Lower lobe of right lung (tissue), 2 donors: ENCODE data around the gene FAM149A. TPM values are rescaled to one million over a fixed set of nuclear protein-coding genes. Genes with fewer than 3 reads are reported as not detected.

Source experiments
- ATAC-seq, 2 donors: fragments of 200-7000 bp; cut with Tn5 transposase; one replicate each; pipeline ENCODE4 v1.9.1; 2020 to 2022; ENCODE audit warnings: mild to moderate bottlenecking in 2 of 2, moderate library complexity in 2 of 2
- DNase-seq: peaks from one replicate; pipeline ENCODE4 v3.0.0-alpha.2; 2020
- H3K27ac ChIP-seq: fragments of 200-600 bp; one replicate; pipeline ENCODE4 v1.8.0; 2022
- H3K27me3 ChIP-seq: fragments of 200-600 bp; one replicate; pipeline ENCODE4 v1.8.0; 2022; ENCODE audit warnings: low read depth
- H3K36me3 ChIP-seq: fragments of 200-600 bp; one replicate; pipeline ENCODE4 v1.8.0; 2022; ENCODE audit warnings: mild to moderate bottlenecking
- H3K4me1 ChIP-seq: fragments of 200-600 bp; one replicate; pipeline ENCODE4 v1.8.0; 2022
- H3K4me3 ChIP-seq: fragments of 200-600 bp; one replicate; pipeline ENCODE4 v1.8.0; 2022; ENCODE audit warnings: mild to moderate bottlenecking
- H3K9me3 ChIP-seq: fragments of 200-600 bp; one replicate; pipeline ENCODE4 v1.8.0; 2022
- CTCF ChIP-seq: fragments of 200-600 bp; IDR thresholded peaks from one replicate; pipeline ENCODE4 v1.8.0; 2022; ENCODE audit warnings: antibody characterized with exemption, mild to moderate bottlenecking
- intact Hi-C: fragments of 100-400 bp; cut with DNase I; formaldehyde crosslinking; loops from one replicate; pipeline ENCODE4 v1.11.0; 2022
- long read RNA-seq: library from polyadenylated mRNA; unstranded; transcript quantifications from one replicate; pipeline ENCODE4 v2.0.0, GENCODE V29; 2021
- total RNA-seq: library from RNA; stranded (reverse); fragmentation: NEBNext Ultra II Directional; extraction: Animal tissue kit (Norgen Biotek cat#: 25700); gene quantifications from one replicate; pipeline ENCODE4 v1.2.1, GENCODE V29; 2021
- donor health status: DM: no; HTN: yes; CAD: no; lungs with severe emphysema.

FAM149A gene
- total RNA-seq = 13.3 TPM
- long read RNA-seq, transcript FAM149A-202 (14 exons, 2,997 nt) = major isoform, 9 of 49 reads
- long read RNA-seq, partial matches to known transcripts = 9 of 49 reads
- long read RNA-seq, other reads (novel, unspliced or antisense) = 26 of 49 reads

- Histone ChIP-seq H3K36me3 (no peaks in the 10 kb centered on the region), H3K9me3 (no peaks in the 10 kb centered on the region), H3K4me1 (peaks cover 11% of the 10 kb centered on the region), H3K27ac (peak within 1 kb of the TSS; percentile 73), H3K27me3 (peaks cover 16% of the 10 kb centered on the region), H3K4me3 (peak within 1 kb of the TSS; percentile 62)
- ATAC-seq (peak; percentile 91 to 93), DNase-seq (peak; percentile 86)
- intact Hi-C loops = no loop called here
- no peak for TF ChIP-seq CTCF
These were observed at the start of gene FAM149A for GRCh38 chr4:186104114-186104889. Gene FAM149A (plus strand): TSS chr4:186104704.

- no peak for ATAC-seq
- no peak overlapping the region for H3K27ac ChIP-seq
- TF ChIP-seq CTCF = no peak
These were observed 46.1 kb upstream of the FAM149A start for GRCh38 chr4:186058253-186058979.

GRCh38 chr4:186058980-186059316 lies 45.6 kb upstream of the FAM149A start:
- TF ChIP-seq CTCF = no peak
- DNase-seq (no peak), ATAC-seq (no peak)
- no peaks in the 10 kb centered on the region for H3K4me1 ChIP-seq
- H3K27ac ChIP-seq = no peak overlapping the region
- no peak overlapping the region for H3K4me3 ChIP-seq
- H3K36me3 ChIP-seq = no peaks in the 10 kb centered on the region
- intact Hi-C loops = no loop called here
- no peaks in the 10 kb centered on the region for H3K27me3 ChIP-seq
- no peaks in the 10 kb centered on the region for H3K9me3 ChIP-seq

More at GRCh38 chr4:186058253-186058979, 46.1 kb upstream of the FAM149A start:
- Histone ChIP-seq H3K4me1 (no peaks in the 10 kb centered on the region), H3K9me3 (no peaks in the 10 kb centered on the region), H3K36me3 (no peaks in the 10 kb centered on the region), H3K27me3 (no peaks in the 10 kb centered on the region), H3K4me3 (no peak overlapping the region)
- intact Hi-C loops = no loop called here
- DNase-seq = no peak

GRCh38 chr4:186061921-186062320 lies 42.6 kb upstream of the FAM149A start:
- Histone ChIP-seq H3K27ac (no peak overlapping the region), H3K4me3 (no peak overlapping the region), H3K9me3 (no peaks in the 10 kb centered on the region), H3K4me1 (no peaks in the 10 kb centered on the region), H3K27me3 (no peaks in the 10 kb centered on the region), H3K36me3 (no peaks in the 10 kb centered on the region)
- ATAC-seq (no peak), DNase-seq (no peak)
- no peak for TF ChIP-seq CTCF
- intact Hi-C loops = no loop called here

GRCh38 chr4:186067757-186068385 lies 36.6 kb upstream of the FAM149A start:
- Histone ChIP-seq H3K4me1 (no peaks in the 10 kb centered on the region), H3K4me3 (peak overlapping the region; percentile 65), H3K27ac (peak overlapping the region; percentile 81), H3K9me3 (no peaks in the 10 kb centered on the region), H3K27me3 (no peaks in the 10 kb centered on the region), H3K36me3 (no peaks in the 10 kb centered on the region)
- DNase-seq (peak; percentile 71), ATAC-seq (peak; percentile 93 to 95)
- intact Hi-C loops = no loop called here
- TF ChIP-seq CTCF = peak; percentile 68
